GM21717 (cell line): Measurements from ENCODE around the gene OR3A3.

ENCODE experiments used
- ATAC-seq: cut with Tn5 transposase; IDR thresholded peaks from one replicate; pipeline ENCODE4 v1.9.1; 2021; ENCODE audit warnings: mild to moderate bottlenecking, moderate library complexity; ENCODE audit not compliant: unreplicated experiment

The OR3A3 gene

DNA sequence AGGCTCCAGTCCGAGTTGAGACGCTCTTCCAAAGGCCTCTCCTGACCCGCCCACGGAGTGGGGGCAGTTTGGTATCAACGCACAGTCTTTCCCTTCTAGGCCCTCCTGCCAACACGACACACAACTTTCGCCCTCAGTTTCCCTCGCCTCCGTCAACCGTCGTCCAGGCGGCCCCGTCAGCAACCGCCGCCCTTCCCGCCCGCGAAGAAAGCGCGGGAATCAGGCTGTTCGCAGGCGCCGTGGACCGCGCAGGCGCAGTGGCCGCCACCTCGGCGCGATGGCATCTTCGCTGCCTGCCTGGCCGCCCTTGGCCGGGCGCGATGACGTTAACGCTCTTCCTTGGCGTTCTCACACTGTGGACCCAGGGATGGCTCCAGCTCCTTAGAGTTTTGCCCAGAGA is 60.4 kb downstream of the OR3A3 start, which contains the start of gene SPATA22:
Gene SPATA22 (minus strand): TSS at position 221 of the 400 bp plus-strand sequence. CDS start 2,494 bp downstream, outside the sequence.
- ATAC-seq = no peak

DNA sequence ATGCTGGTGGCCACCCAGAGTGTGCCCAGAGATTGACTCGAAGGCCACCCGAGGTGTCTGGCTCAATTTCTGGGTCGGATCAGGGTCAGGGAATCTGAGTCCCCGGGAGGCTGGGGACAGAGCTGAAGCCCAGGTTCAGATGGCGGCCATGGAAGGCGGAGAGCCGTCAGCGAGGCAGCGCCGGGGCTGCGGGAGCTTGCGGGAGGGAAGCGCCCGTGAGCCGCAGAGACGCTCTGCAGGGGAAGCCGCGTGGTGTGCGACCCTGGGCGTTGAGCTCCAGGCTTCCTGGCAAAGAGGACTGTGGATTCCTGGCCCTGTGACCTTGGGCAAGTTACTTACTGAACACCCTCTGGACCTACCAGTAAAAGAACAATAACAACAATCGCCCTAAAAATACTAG is 61.0 kb downstream of the OR3A3 start:
- no peak for ATAC-seq
